Measurements from ENCODE around the gene SMIM14.

SMIM14 gene

DNA sequence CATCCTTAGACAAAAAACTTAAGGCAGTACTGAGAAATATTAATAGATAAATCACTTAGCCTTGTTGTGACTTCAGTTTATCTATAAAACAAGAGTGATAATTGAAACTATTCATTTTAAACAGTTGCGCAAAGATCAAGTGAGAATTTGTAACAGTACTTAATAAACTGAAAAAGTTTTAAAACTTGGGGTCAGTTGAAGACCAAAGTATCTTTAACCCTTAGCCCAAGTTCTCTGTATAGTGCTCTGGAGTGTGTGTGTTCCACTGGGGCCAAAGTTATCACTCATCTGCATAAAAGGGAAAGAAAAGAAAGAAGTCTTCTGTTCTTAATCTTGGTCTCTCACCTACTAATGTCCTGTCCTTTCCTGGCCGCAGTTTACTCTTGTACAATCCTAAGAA lies 11.3 kb downstream of the SMIM14 start:
- TF ChIP-seq, protein P1, sequence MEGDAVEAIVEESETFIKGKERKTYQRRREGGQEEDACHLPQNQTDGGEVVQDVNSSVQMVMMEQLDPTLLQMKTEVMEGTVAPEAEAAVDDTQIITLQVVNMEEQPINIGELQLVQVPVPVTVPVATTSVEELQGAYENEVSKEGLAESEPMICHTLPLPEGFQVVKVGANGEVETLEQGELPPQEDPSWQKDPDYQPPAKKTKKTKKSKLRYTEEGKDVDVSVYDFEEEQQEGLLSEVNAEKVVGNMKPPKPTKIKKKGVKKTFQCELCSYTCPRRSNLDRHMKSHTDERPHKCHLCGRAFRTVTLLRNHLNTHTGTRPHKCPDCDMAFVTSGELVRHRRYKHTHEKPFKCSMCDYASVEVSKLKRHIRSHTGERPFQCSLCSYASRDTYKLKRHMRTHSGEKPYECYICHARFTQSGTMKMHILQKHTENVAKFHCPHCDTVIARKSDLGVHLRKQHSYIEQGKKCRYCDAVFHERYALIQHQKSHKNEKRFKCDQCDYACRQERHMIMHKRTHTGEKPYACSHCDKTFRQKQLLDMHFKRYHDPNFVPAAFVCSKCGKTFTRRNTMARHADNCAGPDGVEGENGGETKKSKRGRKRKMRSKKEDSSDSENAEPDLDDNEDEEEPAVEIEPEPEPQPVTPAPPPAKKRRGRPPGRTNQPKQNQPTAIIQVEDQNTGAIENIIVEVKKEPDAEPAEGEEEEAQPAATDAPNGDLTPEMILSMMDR (IDR thresholded peaks at IDR 0.05), result no peak
- H3K27me3 ChIP-seq, result no peaks in the 10 kb centered on the region
- no peak overlapping the region for H3K4me3 ChIP-seq (ENCODE audit: low read depth in 1 of 2, low read length in 1 of 2)
- no peaks in the 10 kb centered on the region for H3K9me3 ChIP-seq
- no peak overlapping the region for H3K27ac ChIP-seq
- peaks cover 4% of the 10 kb centered on the region for H3K36me3 ChIP-seq
- no peaks in the 10 kb centered on the region for H3K4me1 ChIP-seq (ENCODE audit: control insufficient read depth in 1 of 2, insufficient read depth in 1 of 2, low read depth in 1 of 2, low read length in 1 of 2)

DNA sequence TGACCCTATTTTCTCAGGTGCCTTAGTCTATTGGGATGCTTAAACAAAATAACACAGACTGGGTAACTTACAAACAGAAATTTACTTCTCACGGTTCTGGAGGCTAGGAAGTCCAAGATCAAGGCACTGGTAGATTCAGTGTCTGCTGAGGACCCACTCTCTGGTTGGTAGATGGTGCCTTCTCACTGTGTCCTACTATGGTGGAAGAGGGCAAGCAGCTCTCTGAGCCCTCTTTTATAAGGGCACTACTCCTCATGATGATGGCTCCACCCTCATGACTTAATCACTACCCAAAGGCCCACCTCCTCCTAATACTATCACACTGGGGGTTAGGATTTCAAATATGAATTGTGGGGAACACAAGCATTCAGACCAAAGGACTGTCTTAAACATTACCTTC lies 11.8 kb downstream of the SMIM14 start:
- peaks cover 4% of the 10 kb centered on the region for H3K36me3 ChIP-seq
- H3K27me3 ChIP-seq, result no peaks in the 10 kb centered on the region
- H3K27ac ChIP-seq, result no peak overlapping the region
- TF ChIP-seq, protein P1 (IDR thresholded peaks at IDR 0.05), result no peak
- H3K4me3 ChIP-seq (ENCODE audit: low read depth in 1 of 2, low read length in 1 of 2), result no peak overlapping the region
- H3K9me3 ChIP-seq, result no peaks in the 10 kb centered on the region
- H3K4me1 ChIP-seq (ENCODE audit: control insufficient read depth in 1 of 2, insufficient read depth in 1 of 2, low read depth in 1 of 2, low read length in 1 of 2), result no peaks in the 10 kb centered on the region

DNA sequence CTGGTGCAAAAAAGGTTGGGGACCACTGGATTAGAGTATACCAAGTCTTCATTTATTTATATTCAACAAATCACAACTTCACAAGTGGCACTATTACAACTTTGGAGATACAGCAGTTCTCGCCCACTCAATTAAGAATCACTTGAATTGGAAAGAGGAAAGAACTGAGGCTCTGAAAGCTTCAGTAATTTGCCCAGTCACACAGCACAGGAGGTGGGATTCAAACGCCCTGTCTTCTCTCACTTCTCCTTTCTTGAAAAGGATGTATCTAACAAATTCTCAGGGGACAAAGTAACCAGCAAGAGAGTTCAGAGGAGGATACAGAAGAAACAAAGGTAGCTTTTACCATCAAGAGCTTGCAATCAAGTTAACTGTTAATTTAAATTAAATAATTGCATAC lies 12.4 kb downstream of the SMIM14 start:
- H3K27me3 ChIP-seq, result no peaks in the 10 kb centered on the region
- no peak overlapping the region for H3K27ac ChIP-seq
- H3K9me3 ChIP-seq, result no peaks in the 10 kb centered on the region
- peaks cover 4% of the 10 kb centered on the region for H3K36me3 ChIP-seq
- H3K4me1 ChIP-seq (ENCODE audit: control insufficient read depth in 1 of 2, insufficient read depth in 1 of 2, low read depth in 1 of 2, low read length in 1 of 2), result no peaks in the 10 kb centered on the region
- H3K4me3 ChIP-seq (ENCODE audit: low read depth in 1 of 2, low read length in 1 of 2), result no peak overlapping the region
- TF ChIP-seq, protein P1 (IDR thresholded peaks at IDR 0.05), result no peak

DNA sequence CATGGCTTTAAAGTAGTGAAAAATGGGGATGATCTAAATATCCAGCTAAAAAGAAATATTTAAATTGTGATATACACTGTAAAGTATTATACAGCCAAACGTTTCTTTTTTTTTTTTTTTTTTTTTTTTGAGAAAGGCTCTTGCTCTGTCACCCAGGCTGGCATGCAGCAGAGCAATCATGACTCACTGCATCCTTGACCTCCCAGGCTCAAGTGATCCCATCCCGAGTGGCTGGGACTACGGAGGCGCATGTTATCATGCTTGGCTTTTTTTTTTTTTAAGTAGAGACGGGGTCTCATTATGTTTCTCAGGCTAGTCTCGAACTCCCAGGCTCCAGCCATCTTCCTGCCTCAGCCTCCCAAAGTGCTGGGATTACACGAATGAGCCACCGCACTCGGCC lies 17.1 kb downstream of the SMIM14 start:
- TF ChIP-seq, protein P1 (IDR thresholded peaks at IDR 0.05), result no peak
- Histone ChIP-seq H3K4me1 (ENCODE audit: control insufficient read depth in 1 of 2, insufficient read depth in 1 of 2, low read depth in 1 of 2, low read length in 1 of 2) (no peaks in the 10 kb centered on the region), H3K27ac (no peak overlapping the region), H3K9me3 (no peaks in the 10 kb centered on the region), H3K36me3 (no peaks in the 10 kb centered on the region), H3K4me3 (ENCODE audit: low read depth in 1 of 2, low read length in 1 of 2) (no peak overlapping the region), H3K27me3 (no peaks in the 10 kb centered on the region)

DNA sequence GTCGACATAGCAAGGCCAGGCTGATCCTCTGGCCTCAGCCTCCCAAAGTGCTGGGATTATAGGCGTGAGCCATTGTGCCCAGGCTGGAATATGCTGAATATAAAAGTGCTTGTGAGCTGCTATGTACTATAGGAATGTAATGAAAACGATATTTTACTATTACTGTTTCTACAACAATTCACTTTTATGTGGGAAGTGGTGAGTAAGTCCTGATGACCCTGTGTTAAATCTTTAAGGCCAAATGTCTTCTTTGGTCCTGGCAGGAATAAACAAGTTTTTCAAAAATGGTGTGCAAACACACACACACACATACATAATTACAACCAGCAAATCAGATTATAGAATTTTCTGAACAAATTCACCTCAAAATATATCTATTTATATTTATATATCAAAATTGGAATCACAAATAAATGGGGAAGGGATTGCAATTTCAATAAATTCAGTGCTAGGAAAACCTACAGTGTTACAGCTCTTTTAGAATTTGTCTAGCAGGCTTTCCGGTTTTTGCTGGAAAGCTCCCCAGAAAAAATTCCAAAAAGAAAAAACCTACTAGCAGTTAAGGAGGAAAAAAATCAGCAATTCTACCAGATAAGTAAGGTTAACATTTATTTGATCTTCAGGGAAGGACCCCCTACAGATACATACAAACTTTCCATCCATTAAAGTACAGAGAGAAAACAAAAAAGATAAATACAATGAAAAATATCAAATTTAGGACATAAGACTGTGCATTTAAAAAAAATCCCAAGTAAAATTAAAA lies 17.9 kb downstream of the SMIM14 start:
- H3K27ac ChIP-seq, result no peak overlapping the region
- no peaks in the 10 kb centered on the region for H3K27me3 ChIP-seq
- no peaks in the 10 kb centered on the region for H3K9me3 ChIP-seq
- H3K36me3 ChIP-seq, result no peaks in the 10 kb centered on the region
- H3K4me3 ChIP-seq (ENCODE audit: low read depth in 1 of 2, low read length in 1 of 2), result no peak overlapping the region
- no peaks in the 10 kb centered on the region for H3K4me1 ChIP-seq (ENCODE audit: control insufficient read depth in 1 of 2, insufficient read depth in 1 of 2, low read depth in 1 of 2, low read length in 1 of 2)
- TF ChIP-seq, protein P1 (IDR thresholded peaks at IDR 0.05), result no peak

Data from neutrophil (primary cell).